GM18861 (cell line): ENCODE measurements around the gene TJP3.
"Not testable (repeated sequence)": the region's sequence is repeated elsewhere in the genome, so short reads cannot be mapped to it uniquely, and the experiment has no call there.

Experiments
- ATAC-seq: cut with Tn5 transposase; IDR thresholded peaks from one replicate; pipeline ENCODE4 v1.9.1; 2021; ENCODE audit not compliant: unreplicated experiment

Gene TJP3

GRCh38 chr19:3765757-3766156, 57.6 kb downstream of the TJP3 start:
- not testable (repeated sequence) for ATAC-seq

DNA sequence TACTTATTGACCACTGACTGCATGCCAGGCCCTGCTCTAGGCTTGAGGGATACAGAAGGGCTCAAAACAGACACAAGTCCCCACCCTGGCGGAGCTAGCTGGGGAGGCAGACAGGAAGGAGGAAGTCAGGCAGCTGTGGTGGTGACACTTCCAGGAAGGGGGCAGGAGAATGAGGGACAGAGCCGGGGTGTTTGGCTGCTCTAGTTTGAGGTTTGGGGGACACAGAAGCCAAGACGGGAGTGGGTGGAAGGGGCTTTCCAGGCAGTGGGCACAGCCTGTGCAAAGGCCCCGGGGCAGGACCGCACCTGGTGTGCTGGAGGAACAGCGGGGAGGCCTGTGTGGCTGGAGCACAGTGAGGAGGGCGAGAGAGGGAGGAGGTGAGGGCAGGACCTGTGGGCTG, 58.3 kb downstream of the TJP3 start:
- no peak for ATAC-seq

DNA sequence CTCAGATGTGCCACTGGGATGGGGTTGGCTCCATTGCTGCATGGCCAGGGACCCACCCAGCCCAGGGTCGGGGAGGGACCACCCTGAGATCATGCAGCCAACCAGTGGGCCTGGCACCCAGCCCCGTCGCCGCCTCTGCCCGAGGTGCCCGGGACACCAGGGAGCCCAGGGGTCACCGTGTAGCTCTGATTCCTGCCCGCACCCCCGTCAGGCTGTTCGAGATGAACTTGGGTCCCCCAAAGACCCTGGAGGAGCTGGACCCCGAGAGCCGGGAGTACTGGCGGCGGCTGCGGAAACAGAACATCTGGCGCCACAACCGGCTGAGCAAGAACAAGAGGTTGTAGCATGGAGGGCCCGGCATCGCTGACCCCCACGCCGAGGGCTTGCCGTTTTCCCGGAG, 58.9 kb downstream of the TJP3 start:
- no peak for ATAC-seq

- ATAC-seq = no peak
These were observed 60.0 kb downstream of the TJP3 start for GRCh38 chr19:3768015-3768747.

GRCh38 chr19:3768748-3769099, 60.5 kb downstream of the TJP3 start:
- ATAC-seq = no peak

DNA sequence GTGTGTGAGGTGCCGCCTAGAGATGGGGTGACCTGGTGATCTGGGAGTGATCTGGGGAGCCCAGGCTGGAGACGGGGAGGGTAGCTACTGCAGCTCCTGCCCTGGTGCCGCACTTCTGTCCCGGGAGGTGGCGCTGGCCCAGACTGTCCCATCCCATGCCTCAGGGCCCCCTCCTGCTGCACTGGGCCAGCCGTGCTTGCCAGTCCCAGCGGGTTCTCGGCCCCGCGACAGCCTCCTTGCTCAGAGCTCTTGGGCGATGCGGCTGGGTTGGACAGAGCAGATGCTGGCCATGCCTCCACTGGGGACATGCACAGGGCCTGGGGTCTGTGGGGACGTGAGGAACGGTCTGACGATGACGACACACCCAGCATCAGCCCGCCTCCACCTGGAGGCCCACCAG, 61.3 kb downstream of the TJP3 start:
- ATAC-seq = no peak

- no peak for ATAC-seq
These were observed 62.2 kb downstream of the TJP3 start for GRCh38 chr19:3770136-3770999.

DNA sequence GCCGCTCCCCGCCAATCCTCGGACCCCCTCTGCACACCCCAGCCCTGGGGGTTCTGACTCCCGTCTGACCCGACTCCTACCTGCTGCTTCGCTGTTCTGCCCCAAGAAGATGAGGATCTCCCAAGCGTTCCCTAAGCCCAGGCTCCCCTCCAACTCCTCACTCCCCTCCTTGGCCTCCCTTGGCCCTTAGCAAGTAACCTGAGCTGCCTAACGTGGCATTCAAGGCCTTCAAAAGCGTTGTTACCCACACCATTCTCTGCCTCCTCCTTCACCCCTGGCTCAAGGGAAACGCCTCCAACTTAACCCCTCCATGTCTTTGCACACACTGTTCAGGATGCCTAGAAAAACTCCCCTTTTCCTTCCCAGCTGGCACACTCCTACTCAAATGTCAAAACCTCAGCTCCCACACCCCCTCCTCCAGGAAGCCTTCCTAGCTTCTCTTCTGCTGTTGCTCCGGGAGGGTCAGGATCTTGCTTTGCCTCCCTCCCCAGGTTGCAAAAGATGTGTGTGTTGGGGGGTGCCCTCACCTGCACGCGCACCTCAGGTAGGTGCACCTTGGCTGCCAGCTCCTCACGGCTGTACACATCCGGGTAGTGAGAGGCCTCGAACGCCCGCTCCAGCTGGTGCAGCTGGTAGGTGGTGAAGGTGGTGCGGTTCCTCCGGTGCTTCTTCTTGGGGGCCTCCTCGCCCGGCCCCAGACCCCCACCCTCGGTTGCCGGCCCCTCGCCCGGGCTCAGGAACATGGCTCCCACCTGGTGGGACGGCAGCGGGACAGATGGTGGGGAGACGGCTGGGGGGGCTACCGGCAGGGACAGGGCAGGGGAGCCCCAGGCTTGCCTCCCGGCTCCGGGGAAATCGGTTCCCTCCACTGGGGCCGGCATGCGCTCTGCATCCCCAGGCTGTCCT, 63.1 kb downstream of the TJP3 start:
- no peak for ATAC-seq

GRCh38 chr19:3771906-3772455, 63.8 kb downstream of the TJP3 start, which contains the start of gene RAX2:
RAX2 (minus strand) TSS chr19:3772228; CDS start chr19:3771742, 486 bp downstream.
- ATAC-seq = no peak

DNA sequence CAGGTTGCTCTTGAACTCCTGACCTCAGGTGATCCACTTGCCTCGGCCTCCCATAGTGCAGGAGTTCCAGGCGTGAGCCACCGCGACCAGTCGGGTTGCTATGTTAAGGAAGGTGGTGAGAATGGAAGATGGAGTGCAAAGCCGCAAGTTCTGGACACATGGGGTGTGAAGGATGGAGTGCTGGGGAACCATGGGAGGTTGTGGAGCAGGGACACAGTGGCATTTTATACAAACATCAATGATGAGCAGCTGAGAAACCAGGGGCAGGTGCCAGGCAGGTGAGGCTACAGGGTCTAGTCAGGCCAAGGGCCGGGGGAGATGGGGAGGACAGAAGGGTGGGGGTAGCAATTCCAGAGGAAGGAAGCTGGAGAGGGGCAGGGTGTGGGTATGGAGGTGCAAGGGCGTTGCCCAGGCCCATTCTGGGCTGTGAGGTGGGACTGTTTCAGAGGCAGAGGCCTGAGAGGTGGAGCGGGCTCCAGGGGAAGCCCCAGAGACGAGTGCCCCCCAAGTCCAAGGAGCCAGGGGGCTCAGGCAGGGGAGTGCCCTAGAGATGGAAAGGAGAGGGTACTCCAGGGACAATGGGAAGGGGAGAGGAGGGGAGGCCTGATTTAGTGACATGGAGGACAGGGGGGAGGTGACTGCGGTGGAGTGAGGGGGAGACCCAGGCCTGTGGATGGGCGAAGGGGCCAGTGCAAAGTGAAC, 65.8 kb downstream of the TJP3 start:
- ATAC-seq = no peak

- no peak for ATAC-seq
These were observed 66.6 kb downstream of the TJP3 start for GRCh38 chr19:3774621-3775373.

DNA sequence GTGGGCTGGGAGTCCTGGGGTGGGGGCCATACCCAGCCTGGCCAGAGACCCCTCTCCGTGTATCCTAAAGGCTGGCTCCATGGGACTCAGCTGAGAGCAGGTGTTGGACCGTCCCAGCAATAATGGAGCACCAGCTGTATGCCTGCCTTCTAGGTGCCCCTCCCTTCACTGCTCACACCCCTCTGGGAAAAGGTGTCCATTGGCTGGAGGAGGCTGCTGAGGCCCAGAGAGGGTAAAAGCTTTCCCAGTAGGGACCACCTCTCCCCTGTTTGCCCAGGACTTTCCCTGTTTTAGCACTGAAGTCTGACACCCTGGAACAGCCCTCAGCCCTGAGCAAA, 67.2 kb downstream of the TJP3 start:
- no peak for ATAC-seq

- no peak for ATAC-seq
These were observed 67.6 kb downstream of the TJP3 start for GRCh38 chr19:3775831-3776230.

- ATAC-seq = no peak
These were observed 68.4 kb downstream of the TJP3 start for GRCh38 chr19:3776479-3777040.

GRCh38 chr19:3778104-3778867, 70.1 kb downstream of the TJP3 start:
- ATAC-seq = no peak

DNA sequence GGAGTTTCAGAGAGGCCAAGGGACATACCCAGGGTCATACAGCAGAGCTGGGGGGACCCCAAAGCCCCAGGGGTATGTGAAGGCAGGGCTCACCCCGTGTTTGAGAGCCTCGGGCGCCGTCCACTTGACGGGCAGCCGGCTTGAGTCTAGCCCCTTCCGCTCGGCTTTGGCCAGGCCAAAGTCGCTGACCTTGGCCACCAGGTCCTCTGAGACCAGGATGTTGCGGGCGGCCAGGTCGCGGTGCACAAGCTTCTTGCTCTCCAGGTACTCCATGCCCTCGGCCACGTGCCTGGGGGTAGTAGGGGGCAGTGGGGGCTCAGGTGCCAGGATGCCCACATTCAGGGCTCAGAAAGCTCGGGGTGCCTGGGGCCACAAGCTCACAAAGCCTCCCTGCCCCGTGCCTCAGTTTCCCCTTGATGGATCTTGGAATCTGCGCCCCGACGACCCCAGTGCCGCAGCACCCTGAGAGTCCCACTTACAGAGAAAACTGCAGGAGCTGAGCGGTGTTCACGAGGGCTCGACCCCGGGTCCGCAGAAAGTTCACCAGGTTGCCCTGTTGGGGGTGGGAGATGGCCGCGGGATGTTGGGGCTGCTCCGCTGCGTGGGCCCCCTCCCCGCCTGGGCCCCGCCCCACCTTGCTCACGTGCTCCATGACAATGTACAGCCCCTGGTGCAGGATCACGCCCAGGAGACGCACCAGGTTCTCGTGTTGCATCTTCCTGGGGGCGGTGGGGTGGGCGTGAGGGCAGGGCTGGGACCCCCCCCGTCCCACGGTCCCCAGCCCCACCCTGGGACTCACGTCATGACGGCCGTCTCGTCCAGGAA, 70.9 kb downstream of the TJP3 start:
- ATAC-seq = no peak

DNA sequence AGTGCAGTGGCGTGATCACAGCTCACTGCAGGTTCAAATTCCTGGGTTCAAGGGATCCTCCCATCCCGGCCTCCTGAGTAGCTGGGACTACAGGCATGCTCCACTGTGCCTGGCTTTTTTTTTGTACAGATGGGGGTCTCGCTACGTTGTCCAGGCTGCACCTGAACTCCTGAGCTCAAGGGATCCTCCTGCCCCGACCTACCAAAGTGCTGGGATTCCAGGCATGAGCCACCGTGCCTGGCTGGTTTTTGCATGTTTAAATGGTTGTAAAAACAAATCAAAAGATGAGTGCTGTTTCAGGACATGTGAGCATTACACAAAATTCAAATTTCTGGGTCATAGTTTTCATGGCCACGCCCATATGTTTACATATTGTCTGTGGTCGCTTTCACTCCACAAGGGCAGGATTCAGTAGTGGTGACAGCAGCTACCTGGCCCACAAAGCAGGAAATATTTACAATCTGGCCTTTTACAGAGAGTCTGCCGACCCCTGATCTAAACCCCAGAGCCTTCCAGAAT, 72.7 kb downstream of the TJP3 start:
- ATAC-seq = no peak

DNA sequence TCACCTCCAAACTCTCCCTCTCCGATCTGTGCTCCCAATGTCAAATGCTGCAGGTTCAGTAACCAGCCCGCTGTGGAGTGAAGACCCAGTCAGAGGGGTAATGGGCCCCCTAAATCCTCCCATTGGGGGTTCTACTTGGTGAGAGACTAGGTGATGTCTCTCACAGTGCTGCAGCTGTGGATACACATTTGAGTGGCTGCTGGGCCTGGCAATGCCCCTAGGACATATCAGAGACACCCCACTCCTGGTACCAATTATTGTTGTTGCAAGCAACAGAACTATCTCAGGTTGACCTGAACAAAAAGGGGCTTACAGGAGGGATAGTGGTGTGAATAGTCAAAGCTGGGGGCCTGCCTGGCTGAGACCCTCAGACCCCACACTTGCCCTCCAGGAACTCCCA, 73.4 kb downstream of the TJP3 start:
- ATAC-seq = no peak
